HL-60 (cell line): Measurements from ENCODE around the gene TNFSF11.

Experiments
- POLR2AphosphoS5 ChIP-seq: IDR thresholded peaks from 2 replicates; pipeline ENCODE4 v1.6.1; 2012; ENCODE audit warnings: low read depth
- TF ChIP-seq, protein P1 (sequence below): IDR thresholded peaks from one replicate; pipeline ENCODE4 v1.5.1; 2011; ENCODE audit warnings: low read length, control low read depth, inconsistent platforms; ENCODE audit not compliant: insufficient read depth

DNA sequence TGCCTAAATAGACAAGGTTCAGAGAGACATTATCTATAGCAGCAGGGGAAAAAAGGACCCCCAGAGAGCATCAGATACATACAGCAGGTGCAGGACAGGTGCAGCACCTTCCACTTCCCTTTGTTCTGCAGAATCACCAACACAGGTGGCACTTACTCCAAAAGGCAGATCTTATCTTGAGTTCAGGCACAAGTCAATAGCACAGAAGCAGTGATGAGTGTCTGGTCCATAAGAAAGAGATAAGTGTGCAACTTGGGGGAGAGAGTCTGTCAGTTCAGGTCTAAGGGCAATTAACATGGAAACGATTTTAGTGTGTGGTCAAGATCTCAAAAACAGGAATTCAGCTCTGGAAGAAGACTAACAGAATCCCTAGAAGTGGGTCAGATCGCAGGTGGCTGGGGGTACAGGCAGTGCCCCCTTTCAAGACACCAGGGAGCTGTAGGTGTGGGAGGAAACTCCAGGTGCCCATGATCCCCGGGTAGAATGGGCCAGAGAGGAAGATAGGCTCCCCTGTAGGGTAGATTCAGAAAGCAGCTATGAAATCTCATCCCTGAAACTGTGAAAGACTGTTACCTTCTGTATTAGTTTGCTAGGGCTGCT is 40.6 kb downstream of the TNFSF11 start:
- TF ChIP-seq, protein P1, sequence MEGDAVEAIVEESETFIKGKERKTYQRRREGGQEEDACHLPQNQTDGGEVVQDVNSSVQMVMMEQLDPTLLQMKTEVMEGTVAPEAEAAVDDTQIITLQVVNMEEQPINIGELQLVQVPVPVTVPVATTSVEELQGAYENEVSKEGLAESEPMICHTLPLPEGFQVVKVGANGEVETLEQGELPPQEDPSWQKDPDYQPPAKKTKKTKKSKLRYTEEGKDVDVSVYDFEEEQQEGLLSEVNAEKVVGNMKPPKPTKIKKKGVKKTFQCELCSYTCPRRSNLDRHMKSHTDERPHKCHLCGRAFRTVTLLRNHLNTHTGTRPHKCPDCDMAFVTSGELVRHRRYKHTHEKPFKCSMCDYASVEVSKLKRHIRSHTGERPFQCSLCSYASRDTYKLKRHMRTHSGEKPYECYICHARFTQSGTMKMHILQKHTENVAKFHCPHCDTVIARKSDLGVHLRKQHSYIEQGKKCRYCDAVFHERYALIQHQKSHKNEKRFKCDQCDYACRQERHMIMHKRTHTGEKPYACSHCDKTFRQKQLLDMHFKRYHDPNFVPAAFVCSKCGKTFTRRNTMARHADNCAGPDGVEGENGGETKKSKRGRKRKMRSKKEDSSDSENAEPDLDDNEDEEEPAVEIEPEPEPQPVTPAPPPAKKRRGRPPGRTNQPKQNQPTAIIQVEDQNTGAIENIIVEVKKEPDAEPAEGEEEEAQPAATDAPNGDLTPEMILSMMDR = no peak
- no peak for TF ChIP-seq POLR2AphosphoS5
